ENCODE data around the gene C2CD4C.
"Not testable (repeated sequence)": the region's sequence is repeated elsewhere in the genome, so short reads cannot be mapped to it uniquely, and the experiment has no call there.

Gene C2CD4C

DNA sequence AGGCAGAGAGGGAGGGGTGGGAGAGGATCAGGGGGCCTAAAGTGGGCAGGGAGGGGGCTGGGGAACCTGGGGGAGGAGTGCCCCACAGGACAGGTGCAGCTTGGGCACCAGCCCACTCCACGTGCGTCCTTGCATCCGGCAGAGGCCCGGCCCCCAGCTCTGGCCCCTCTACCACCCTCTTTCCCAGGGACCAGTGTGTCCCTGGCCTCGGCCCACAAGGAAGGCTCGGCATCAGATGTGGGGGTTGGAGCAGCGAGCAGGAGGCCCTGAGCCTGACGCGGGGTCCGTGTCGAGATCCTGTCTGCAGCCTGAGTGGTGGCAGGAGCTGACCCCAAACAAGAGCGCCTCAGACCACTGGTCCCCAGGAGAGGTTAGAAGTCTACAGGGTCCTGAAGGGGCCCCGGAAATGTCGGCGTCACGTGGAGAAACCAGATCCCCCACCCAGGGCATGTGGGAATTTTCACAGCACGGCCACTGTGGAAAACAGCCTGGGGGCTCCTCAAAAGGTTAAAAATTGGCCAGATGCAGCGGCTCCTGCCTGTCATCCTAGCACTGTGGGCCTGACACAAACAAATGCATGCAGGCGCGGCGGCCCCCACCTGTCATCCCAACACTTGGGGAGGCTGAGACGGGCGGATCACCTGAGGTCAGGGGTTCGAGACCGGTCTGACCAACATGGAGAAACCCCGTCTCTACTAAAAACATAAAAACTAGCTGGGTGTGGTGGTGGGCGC lies 30.4 kb upstream of the C2CD4C start:
- no peak for DNase-seq (ENCODE audit: low read depth, low spot score)

DNA sequence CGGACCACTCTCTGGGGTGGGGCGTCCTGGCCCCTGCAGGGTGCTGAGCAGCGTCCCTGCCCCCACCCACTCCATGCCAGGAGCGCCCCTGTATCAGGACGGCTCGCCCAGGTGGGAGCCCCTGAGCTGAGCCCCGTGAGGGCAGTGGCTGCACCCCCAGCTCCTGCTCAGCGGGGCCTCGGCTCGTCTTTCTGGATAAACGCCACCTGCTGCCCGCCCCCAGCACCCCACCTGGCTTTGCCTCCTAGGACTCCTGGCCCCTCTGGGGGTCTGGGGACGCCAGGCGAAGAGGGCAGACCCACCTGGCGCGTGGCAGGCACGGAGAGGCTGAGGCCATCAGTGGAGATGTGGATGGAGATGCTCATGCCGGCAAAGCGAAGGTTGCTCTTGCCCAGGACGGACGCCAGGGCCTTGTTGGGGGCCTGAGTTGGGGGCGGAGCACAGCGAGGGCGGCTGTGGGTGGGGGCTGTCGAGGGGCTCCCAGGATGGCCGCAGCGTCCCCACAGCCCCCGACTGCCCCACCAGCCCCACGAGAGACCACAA lies 29.5 kb upstream of the C2CD4C start:
- DNase-seq (ENCODE audit: low read depth, low spot score), result no peak

DNA sequence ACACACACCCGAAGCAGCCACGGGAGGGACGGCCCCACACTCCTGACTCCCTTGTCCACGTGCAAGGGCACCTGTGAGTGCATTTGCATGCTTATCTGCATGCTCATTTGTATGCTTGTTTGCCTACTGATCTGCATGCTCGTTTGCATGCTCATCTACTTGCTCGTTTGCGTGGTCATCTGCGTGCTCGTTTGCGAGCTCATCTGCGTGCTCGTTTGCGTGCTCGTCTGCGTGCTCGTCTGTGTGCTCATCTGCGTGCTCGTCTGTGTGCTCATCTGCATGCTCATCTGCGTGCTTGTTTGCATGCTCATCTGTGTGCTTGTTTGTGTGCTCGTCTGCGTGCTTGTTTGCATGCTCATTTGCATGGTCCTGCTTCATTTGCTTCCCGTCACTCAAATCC lies 28.1 kb upstream of the C2CD4C start:
- no peak for DNase-seq (ENCODE audit: low read depth, low spot score)

DNA sequence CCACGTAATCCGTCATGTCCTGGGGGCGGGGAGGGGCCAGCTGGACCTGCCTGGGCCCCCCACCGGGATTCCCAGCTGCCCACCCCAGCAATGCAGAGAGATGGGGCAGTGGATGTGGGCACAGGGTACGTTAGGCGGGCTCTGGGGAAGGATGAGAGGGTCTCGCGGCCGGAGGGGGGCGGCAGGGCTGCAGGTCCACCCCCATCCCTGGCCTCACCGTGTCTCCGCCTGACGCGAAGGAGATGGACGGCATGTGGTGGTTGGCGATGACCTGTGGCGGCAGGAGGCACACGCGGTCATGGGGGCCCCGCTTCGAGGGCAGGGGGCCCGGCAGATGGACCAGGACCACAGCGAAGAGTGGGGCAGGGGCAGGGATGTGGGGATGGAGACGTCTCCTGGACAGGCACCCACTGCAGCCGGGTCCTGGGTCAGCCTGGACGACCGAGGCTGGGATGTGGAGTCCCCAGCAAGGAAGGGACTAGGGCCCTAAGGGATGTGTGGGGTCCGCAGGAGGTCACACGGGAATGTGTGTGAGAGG lies 27.5 kb upstream of the C2CD4C start:
- DNase-seq (ENCODE audit: low read depth, low spot score), result no peak

DNA sequence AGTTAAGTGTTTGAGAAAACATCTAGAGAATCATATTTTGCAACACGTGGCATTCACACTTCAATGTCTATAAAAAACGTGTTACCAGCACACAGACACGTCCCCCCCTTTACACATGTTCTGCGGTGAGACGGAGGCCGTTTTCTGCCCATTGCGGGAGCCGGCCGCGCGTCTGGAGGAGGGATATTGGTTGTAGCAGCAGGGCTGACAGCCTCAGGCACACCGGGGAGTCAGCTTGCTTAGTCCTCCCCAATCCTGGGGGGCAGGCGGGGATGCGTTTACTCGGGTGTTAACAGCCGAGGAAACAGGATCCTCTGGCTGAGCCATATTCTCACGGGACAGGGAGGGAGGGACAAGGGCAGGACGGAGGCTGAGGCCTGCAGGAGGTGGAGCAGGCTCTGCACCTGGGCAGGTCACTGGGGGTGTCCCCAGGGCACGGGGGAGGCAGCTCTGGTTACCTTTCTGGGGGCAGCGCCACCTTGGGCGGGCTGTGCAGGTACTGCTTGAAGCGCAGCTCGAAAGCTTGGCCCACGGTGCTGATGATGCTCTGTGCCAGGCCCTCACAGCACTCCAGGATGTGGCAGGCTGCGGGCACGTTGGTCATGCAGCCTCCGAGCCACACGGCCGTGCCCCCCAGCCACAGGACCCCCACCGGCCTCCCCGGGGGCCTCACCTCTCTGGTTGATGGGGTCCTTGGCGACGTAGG lies 26.9 kb upstream of the C2CD4C start:
- DNase-seq (ENCODE audit: low read depth, low spot score), result no peak

DNA sequence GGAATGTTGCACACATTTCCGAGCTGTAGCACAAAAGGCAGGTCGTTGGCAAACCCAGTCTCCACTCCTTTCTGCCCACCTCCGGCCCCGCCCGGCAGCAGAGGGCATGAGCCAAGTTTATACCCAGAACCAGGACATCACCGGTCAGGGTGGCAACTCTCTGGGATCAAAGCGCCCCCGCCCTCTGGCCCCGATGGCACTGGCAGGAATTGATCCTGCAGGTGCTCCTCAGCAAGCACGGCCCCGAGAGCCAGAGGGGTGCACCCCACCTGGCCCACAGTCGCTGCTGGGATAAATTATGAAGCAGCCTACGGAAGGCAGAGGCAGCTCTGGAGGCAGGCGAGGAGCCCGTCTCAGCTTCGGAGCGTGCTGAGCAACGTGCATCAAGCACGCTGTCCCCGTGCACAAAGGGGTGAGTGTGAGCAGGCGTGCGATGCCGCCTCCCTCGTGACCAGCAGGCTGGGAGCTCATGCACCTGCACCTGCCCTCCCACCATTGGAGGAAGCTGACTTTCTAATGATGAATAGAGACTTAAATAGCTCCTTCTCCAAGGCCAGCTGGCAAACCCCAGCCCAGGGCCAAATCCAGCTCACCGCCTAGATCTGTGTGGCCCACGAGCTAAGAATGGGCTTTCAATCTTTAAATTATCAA lies 26.2 kb upstream of the C2CD4C start:
- DNase-seq (ENCODE audit: low read depth, low spot score), result no peak

DNA sequence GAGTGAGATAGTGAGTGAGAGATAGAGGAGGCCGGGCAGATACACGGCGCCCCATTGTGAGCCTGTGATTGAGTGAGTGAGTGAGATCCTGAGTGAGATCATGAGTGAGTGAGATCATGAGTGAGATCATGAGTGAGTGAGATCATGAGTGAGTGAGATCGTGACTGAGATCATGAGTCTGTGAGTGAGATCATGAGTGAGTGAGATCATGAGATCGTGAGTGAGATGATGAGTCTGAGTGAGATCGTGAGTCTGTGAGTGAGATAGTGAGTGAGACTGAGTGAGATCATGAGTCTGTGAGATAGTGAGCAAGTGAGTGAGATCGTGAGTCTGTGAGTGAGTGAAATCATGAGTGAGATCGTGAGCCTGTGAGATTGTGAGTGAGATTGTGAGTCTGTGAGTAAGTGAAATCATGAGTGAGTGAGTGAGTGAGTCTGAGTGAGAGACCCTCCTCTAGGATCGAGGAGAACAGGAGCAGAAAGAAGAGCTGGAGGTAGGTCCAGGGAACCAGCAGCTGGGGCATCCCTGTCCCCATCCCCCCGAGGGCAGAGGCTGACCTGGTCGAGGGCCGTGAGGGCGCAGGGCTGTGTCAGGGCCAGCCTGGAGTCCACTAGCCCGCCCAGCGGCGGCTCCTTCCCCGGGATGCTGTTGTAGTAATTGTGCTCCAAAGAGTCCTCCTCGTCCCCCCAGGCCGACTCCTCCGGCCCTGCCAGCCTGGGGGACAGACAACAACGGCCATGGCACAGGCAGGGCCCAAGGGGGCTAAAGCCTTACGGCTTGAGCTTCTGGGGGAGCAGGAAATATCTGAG lies 25.4 kb upstream of the C2CD4C start:
- no peak for DNase-seq (ENCODE audit: low read depth, low spot score)

DNA sequence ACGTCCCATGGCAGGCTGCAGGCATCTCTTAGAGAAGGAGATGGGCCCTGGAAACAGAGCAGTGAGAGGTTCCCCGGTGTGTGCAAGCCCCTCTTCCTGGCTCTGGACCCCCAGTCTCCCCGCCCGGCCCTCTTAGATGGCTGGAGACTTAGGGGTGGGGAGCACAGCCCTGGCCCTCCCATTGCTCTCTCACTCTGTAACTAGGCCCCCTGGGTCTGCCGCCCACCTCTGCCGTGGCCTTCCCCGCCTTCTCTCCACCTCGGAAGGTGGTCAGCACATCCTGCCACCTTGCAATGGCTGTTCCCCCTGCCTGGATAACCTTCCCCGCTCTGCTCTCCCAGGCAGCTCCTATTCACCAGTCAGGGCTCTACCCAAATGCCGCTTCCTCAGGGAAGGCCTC lies 21.8 kb upstream of the C2CD4C start:
- DNase-seq (ENCODE audit: low read depth, low spot score), result no peak

DNA sequence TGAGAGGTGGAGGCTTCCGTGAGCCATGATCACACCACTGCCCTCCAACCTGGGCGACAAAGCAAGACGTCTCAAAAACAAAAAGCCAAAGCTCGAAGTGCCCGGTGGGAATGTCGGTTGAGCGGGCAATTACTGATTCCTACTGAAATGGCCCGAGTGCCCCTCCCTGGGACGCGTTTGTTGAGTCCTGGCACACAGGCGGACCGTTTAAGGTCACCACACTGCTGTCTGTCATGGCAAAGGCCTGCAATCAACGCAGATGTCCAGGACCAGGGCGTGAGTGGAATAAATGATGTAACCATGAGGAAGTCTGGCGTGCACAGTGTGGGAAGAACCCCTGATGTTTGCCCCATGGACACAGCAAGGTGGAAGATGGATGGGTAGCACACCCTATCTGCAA lies 19.2 kb upstream of the C2CD4C start:
- no peak for DNase-seq (ENCODE audit: low read depth, low spot score)

DNA sequence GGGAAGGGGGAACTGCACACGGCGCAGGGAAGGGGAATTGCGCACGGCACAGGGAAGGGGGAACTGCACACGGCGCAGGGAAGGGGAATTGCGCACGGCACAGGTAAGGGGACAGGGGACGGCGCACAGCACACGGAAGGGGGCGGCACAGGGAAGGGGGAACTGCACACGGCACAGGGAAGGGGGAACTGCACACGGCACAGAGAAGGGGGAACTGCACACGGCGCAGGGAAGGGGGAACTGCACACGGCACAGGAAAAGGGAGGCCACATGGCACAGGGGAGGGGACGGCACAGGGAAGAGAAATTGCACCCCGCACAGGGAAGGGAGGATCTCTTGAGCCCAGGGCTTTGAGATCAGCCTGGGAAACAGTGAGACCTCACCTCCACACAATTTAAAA lies 18.7 kb upstream of the C2CD4C start:
- not testable (repeated sequence) for DNase-seq (ENCODE audit: low read depth, low spot score)

DNA sequence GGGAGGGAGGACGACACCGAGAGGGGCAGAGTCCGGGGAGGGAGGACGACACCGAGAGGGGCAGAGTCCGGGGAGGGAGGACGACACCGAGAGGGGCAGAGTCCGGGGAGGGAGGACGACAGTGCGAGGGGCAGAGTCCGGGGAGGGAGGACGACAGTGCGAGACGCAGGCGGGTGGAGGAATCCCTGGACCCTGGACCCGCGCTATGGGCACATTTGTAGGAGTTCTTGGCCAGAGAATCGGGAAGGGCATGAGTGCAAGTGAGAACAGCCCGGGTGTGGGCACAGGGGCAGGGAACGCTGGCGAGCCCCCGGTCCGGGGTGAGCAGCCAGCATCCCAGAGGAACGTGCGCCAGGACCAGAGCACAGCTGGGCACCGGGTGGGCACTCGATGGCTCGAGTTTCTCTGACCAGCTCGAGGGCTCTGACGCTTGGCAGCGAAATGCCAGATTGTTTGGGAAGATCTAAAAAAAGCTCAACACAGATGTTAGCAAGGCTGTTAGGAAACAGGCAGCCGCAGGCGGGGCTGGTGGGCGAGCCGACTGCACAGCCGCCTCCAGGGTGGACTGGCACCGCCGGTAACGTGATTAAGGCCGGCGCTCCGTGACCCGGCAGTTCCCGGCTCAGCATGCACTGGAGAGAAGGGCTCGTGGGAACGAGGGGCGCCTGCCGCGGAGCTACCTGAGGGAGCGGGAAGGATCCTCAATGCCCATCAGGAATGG lies 17.9 kb upstream of the C2CD4C start:
- no peak for DNase-seq (ENCODE audit: low read depth, low spot score)

DNA sequence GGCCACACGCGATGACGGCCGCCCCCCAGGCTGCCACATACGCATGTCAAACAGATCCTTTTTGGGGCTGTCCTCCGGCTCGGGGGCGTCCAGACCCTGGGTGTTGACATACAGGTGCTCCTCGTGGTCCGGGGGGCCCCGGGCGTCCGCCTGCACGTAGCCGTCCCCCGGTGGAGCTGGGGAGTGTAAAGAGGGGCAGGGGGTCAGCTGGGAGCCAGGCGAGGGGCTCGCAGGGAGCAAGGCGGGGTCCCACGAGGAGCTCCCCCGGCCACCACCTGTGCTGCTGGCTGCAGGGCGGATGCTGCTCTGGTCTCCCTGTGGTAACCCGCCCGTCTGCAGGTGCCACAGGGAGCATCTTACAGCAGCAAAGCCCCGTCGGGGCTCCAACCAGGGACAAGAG lies 16.1 kb upstream of the C2CD4C start:
- no peak for DNase-seq (ENCODE audit: low read depth, low spot score)

DNA sequence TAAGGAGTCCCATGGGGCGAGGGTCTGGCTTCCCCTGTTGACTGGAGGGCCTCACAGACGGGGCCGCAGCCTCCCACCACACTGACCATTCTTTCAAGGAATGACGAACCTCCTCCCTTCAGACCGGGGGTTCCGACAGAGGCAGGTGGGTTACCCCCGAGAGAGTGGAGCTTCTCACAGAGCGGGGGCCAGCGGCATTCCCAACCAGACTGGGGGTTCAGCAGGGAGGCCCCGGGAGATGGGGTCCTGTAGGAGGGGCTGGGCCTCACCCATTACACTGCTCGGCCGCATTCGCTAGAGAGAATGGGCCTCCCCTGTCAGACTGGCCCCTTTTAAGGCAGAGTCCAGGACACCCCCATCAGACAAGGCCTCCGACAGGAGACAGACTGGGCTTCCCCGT lies 15.6 kb upstream of the C2CD4C start:
- no peak for DNase-seq (ENCODE audit: low read depth, low spot score)

DNA sequence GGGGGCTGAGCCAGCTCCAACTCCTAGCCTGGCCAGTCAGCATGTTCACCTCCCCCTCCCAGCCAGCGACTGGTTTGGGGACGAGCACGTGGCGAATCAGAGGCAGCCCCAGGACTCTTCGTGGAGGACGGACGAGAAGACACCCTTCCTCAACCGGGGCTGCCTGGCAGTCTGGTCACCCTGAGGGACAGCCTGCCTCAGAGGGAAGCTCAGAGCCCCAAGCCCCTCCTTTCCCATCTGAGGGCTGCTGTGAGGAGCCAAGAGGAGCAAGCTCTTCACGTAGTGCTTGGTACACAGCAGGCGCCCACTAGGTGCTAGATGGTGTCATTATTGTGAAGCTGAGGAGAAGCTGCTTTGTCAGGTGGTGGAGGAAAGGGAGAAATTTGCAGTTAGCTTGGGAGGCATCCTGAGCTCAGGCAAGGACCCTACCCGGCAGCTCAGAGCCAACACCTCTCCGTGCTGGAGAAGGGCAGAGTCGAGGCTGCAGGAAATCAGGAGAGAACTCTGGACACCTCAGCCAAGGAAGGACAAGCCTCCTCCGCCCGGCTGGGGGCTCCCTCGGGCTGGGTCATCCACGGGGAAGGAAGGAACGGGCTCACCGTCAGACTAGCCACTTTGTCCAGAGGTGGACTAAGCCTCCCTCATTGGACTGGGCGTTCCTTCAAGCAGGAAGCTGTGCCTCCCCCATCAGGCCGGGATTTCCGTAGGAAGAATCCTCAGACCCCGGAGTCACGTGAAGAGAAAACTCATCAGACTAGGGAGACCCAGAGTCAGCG lies 14.9 kb upstream of the C2CD4C start:
- no peak for DNase-seq (ENCODE audit: low read depth, low spot score)

DNA sequence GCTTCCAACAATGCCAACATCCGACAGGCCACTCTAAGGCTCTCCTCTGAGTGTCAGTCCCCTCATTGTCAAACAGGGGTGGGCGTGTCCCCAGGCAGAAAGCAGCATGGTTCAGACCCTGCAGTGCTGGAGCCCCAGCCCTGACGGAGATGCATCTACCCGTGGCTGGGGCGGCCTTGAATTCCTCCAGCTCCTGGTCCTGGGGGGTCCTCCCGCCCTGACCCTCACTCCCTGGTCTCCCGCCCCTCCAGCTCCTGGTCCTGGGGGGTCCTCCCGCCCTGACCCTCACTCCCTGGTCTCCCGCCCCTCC lies 13.9 kb upstream of the C2CD4C start:
- not testable (repeated sequence) for DNase-seq (ENCODE audit: low read depth, low spot score)

DNA sequence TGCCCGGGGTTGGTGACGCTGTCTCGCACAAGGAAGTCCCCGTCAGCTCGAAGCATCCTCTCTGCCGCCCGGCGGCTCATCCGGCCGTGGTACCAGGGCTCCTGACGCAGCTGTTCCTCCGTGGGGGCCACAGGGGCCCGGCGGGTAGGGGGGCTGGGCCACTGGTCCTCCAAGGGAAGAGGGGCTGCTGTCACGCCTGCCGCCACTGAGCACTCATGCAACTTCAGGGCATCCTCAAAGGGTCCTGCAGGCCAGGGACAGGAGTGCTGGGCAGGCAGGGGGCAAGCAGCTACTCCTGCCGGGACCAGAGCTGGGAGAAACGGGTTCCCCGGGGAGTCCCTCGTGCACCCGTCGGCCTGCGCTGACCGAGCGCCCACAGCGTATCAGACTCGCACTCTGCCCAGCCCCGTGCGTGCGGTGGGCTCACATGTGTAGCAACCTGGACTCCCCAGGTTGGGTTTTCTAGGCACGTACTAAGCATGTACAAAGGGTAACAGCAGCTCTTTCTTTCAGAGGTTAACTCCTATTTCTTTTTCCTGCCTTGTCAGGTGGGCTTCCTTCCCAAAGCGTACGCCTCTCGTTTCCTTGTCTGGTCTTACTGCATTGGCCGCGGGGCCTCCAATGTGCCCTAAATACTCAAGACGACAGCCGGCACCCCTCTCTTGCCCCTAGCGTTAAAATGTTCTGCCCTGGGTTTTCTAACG lies 13.4 kb upstream of the C2CD4C start:
- DNase-seq (ENCODE audit: low read depth, low spot score), result no peak

DNA sequence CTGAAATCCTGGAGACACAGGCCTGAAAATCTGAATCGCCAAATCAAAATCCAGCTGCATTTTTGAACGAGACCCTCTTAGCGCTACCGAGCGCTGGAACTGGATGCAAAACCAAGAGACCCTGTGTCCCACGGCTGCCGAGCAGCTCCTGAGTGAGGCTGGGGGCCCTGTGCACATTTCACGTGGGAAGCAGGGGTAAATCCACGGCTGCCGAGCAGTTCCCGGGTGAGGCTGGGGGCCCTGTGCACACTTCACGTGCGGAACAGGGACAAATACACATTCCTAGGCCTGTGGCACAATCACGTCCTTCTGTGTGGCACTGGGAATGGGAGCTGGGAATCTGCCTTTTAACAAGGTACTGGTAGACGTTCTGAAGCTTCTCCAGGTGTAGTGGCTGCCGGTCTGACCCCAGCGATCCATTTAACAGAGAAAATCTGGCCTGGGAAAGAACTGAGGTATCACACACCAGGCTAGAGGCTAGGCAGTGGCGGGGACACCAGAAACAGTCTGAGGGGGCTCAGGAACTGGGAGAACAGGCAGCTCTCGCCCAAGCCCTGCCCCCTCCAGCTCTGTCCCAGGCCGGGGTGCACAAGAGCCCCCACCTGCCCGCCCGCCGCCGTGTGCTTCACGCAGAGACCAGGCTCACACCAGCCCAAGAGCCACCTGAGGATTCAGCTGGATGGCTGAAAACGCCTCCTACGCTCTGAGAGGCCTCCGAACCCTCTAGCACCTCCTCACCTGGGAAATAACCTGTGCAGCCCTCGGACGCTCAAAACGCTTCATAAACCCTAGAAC lies 11.0 kb upstream of the C2CD4C start:
- DNase-seq (ENCODE audit: low read depth, low spot score), result no peak

DNA sequence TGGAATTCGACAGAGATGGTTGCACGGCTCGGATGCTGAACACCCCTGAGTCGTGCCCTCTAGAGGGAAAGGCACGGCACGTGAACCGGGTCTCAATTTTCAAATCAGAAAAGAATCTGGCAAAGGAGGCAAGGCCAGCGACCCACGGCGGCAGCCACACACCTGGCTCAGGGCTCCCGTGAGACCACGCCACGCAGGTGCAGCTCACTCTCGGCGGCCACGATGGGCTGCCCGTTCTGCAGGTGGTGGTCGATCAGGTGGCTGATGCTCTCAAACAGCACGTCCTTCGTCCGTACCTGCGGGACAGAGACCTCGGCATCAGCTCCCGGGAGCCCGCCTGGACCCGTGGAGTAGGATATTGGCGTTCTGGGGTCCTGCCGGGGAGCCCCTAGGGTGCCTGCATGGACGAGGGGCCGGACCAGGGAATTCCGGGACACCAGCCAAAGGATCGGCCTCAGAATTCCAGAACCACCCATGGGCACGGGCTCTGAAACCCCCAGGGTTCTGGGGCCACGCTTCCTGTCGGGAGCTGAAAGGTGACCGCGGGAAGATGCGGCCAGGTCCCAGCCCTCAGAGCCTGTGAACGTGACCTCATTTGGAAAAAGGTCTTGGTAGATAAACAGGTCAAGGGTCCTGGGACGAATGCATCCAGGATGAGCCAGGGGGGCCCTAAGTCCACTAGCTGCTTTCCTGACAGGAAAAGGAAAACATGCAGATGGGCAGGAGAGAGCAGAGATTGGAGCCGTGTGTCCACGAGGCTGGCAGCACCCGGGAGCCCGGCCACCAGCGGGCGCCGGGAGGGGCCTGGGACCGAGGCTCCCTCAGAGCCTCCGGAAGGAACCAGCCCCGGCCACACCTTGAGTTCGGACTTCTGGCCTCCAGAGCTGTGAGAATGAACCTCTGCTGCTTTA lies 10.1 kb upstream of the C2CD4C start:
- no peak for DNase-seq (ENCODE audit: low read depth, low spot score)
